Measurements from ENCODE around the gene HEPHL1. TPM values are rescaled to one million over a fixed set of nuclear protein-coding genes. Genes with fewer than 3 reads are reported as not detected.

HEPHL1 gene
- total RNA-seq, 4 donors from 2014 or later: under 0.01 to 103 (median 6.6) TPM

GRCh38 chr11:94059065-94059464, 37.9 kb downstream of the HEPHL1 start:
- intact Hi-C loops (cut with DNase I): no loop called here
- DNase-seq: no peak

GRCh38 chr11:94060401-94060800, 39.2 kb downstream of the HEPHL1 start:
- no peaks in the 10 kb centered on the region for H3K4me1 ChIP-seq
- H3K27ac ChIP-seq: no peak overlapping the region
- peaks cover 0 to 15% (median 0%) of the 10 kb centered on the region in 4 donors for H3K27me3 ChIP-seq
- no peaks in the 10 kb centered on the region for H3K36me3 ChIP-seq
- intact Hi-C loops (cut with DNase I): no loop called here
- TF ChIP-seq CTCF (IDR thresholded peaks at IDR 0.05) (no peak), POLR2A (IDR thresholded peaks at IDR 0.05) (no peak)
- H3K4me3 ChIP-seq: no peak overlapping the region
- no peak for DNase-seq
- H3K9me3 ChIP-seq: no peaks in the 10 kb centered on the region

More at GRCh38 chr11:94059065-94059464, 37.9 kb downstream of the HEPHL1 start:
- Histone ChIP-seq H3K4me1 (no peaks in the 10 kb centered on the region), H3K27ac (no peak overlapping the region), H3K9me3 (no peaks in the 10 kb centered on the region), H3K27me3 (peaks cover 0 to 20% (median 0%) of the 10 kb centered on the region in 4 donors), H3K36me3 (no peaks in the 10 kb centered on the region), H3K4me3 (no peak overlapping the region)
- TF ChIP-seq POLR2A (IDR thresholded peaks at IDR 0.05) (no peak), CTCF (IDR thresholded peaks at IDR 0.05) (no peak)

- intact Hi-C loops (cut with DNase I): no loop called here
- H3K4me3 ChIP-seq: no peak overlapping the region
- WGBS, 2 donors: 79 to 80% methylated on average over 2 of the region's 2 CpGs
- no peaks in the 10 kb centered on the region for H3K4me1 ChIP-seq
- H3K27me3 ChIP-seq: peaks cover 0 to 19% (median 0%) of the 10 kb centered on the region in 4 donors
- DNase-seq: no peak
- no peaks in the 10 kb centered on the region for H3K9me3 ChIP-seq
- H3K27ac ChIP-seq: no peak overlapping the region
- H3K36me3 ChIP-seq: no peaks in the 10 kb centered on the region
- no peak for TF ChIP-seq POLR2A (IDR thresholded peaks at IDR 0.05)
- no peak for TF ChIP-seq CTCF (IDR thresholded peaks at IDR 0.05)
Measured at GRCh38 chr11:94062360-94062759, 41.2 kb downstream of the HEPHL1 start.

- peaks cover 0 to 14% (median 0%) of the 10 kb centered on the region in 4 donors for H3K27me3 ChIP-seq
- no peak overlapping the region for H3K27ac ChIP-seq
- no peaks in the 10 kb centered on the region for H3K9me3 ChIP-seq
- TF ChIP-seq POLR2A (IDR thresholded peaks at IDR 0.05) (no peak), CTCF (IDR thresholded peaks at IDR 0.05) (no peak)
- H3K4me3 ChIP-seq: no peak overlapping the region
- no peaks in the 10 kb centered on the region for H3K36me3 ChIP-seq
- intact Hi-C loops (cut with DNase I): no loop called here
- DNase-seq: no peak
- H3K4me1 ChIP-seq: no peaks in the 10 kb centered on the region
- WGBS, 2 donors: 60 to 64% methylated on average over 3 of the region's 3 CpGs
Measured at GRCh38 chr11:94066901-94067429, 45.8 kb downstream of the HEPHL1 start.

- no peak for TF ChIP-seq CTCF (IDR thresholded peaks at IDR 0.05)
- no peak for TF ChIP-seq POLR2A (IDR thresholded peaks at IDR 0.05)
- Histone ChIP-seq H3K27ac (no peak overlapping the region), H3K9me3 (no peaks in the 10 kb centered on the region), H3K36me3 (no peaks in the 10 kb centered on the region), H3K27me3 (peaks cover 0 to 6% (median 0%) of the 10 kb centered on the region in 4 donors), H3K4me1 (no peaks in the 10 kb centered on the region), H3K4me3 (no peak overlapping the region)
- DNase-seq: no peak
- intact Hi-C loops (cut with DNase I): no loop called here
- 49 to 88% methylated on average over 2 of the region's 2 CpGs for WGBS, 2 donors
Measured at GRCh38 chr11:94068764-94069163, 47.6 kb downstream of the HEPHL1 start.
